ENCODE data around the gene TMEM131.
"Not testable (repeated sequence)": the region's sequence is repeated elsewhere in the genome, so short reads cannot be mapped to it uniquely, and the experiment has no call there.

TMEM131 gene, protein sequence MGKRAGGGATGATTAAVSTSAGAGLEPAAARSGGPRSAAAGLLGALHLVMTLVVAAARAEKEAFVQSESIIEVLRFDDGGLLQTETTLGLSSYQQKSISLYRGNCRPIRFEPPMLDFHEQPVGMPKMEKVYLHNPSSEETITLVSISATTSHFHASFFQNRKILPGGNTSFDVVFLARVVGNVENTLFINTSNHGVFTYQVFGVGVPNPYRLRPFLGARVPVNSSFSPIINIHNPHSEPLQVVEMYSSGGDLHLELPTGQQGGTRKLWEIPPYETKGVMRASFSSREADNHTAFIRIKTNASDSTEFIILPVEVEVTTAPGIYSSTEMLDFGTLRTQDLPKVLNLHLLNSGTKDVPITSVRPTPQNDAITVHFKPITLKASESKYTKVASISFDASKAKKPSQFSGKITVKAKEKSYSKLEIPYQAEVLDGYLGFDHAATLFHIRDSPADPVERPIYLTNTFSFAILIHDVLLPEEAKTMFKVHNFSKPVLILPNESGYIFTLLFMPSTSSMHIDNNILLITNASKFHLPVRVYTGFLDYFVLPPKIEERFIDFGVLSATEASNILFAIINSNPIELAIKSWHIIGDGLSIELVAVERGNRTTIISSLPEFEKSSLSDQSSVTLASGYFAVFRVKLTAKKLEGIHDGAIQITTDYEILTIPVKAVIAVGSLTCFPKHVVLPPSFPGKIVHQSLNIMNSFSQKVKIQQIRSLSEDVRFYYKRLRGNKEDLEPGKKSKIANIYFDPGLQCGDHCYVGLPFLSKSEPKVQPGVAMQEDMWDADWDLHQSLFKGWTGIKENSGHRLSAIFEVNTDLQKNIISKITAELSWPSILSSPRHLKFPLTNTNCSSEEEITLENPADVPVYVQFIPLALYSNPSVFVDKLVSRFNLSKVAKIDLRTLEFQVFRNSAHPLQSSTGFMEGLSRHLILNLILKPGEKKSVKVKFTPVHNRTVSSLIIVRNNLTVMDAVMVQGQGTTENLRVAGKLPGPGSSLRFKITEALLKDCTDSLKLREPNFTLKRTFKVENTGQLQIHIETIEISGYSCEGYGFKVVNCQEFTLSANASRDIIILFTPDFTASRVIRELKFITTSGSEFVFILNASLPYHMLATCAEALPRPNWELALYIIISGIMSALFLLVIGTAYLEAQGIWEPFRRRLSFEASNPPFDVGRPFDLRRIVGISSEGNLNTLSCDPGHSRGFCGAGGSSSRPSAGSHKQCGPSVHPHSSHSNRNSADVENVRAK (N-terminal part only)

GRCh38 chr2:97995734-97996624 is at the start of gene TMEM131:
Gene TMEM131, minus strand, starts transcription at chr2:97995948. Its CDS starts 286 bp downstream, at chr2:97995662.
- DNase-seq = peak; percentile 94

GRCh38 chr2:98044730-98045129 is 49.0 kb upstream of the TMEM131 start:
- DNase-seq = not testable (repeated sequence)

DNA sequence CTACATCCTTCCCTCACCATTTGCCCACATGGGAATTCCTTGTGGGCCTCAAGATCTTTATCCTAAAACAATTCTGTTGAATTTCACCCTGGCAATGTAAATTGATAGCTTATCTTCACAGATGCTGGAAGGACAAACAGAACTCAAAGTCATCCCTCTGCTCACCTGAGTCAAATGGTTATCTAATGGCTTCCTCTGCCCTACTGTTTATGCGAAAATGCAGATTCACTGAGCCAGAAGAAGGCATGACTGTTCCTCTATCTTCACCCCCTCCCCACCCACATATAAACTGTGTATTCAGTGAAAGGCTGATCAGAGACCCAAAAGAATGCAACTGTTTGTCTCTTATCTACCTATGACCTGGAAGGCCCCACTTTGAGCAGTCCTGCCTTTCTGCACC is 47.4 kb upstream of the TMEM131 start:
- DNase-seq = no peak

DNA sequence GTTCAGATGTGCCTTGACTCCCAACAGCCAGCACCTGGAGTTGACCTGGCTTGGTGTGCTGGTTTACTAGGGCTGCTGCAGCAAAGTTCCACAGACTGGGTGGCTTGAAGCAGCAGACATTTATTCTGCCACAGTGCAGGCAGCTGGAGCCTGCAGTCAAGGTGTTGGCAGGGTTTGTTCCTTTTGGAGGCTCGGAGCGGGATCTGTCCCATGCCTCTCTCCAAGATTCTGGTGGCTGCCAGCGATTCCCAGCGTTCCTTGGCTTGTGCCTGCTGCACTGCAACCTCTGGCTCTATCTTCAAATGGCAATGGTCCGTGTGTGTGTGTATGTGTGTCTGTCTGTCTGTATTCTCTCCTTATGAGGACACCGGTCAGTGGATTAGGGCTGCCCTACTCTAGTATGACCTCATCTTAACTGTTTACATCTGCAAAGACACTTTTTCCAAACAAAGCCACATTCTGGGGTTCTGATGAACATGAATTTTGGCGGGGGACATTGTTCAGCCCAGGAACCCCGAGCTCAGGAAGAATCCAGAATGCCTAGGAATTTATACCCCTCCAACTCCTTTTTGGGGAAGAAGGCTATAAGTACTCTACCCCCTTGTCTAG is 44.7 kb upstream of the TMEM131 start:
- no peak for DNase-seq

DNA sequence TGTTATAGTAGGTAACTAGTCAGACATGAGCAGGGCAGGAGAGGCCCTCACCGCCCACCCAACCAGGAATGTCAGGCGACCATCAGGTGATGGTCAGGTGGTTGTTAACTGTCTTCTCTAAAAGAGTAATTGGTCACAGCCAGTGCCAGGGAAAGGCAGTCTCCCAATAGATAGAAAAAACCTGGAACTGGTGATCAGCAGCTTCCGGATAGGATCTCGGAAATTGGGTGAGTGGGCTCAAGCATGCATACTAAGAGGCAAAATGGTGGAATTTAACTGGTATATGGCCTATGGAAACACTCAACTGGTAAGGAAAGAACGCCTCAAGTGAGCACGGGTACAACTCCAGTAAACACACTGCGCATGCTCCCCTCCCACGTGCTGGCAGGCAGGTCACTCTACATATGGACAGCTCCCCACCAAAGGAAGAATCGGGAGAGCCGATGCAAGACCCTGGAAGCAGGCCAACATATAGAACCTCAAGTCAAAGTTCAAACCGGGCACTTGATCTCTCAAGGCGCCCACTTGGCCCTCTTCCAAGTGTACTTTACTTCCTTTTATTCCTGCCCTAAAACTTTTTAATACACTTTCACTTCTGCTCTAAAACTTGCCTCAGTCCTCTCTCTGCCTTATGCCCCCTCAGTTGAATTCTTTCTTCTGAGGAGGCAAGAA is 43.5 kb upstream of the TMEM131 start:
- DNase-seq = no peak

DNA sequence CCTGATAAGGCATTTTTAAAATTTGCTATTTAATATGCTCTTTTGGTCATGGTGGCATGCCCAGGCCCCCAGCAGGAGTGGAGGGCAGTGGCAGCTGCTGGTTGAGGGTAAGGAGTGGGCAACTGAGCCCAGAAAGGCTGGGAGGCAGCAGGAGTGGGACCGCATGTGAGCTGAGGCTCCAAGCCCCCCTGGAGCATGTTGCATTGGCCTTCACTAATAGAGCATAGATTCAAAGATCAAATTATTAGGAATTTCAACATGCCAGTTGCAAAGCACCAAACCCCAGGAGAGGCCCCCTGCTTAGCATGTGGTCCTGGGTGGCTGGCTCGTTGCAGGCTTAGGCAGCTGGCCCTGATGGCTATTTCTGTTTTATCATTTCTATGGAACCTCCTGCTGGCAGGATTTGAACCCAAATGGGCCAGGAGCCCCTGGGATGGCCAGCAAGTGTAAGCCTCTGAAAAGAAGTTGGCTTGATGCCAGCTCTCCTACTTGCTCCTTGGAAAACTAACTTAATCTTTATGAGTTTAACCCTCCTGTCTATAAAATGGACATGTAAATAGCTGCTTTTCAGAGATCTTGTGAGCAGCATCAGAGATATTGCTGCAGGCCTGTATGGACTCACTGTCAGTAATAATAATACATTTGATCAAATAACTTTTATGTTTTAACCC is 42.1 kb upstream of the TMEM131 start:
- no peak for DNase-seq

DNA sequence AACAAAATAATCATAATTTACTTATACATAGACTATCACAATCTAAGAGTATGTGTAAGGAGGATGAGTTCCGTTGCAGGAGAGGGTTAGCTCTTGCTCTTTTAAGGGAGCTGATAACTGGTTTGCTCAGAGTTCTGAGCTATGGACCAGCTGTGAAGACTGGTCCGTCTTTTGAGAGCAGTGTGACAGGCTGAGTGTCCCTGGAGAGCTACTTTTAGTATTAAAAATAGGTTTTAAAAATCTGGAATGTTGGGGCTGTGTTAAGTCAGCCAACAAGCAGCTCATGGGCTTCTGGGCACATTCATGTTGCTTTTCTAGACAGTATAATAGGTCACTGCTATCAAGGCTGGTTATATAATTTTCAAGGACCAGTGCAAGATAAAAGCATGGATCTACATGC is 41.5 kb upstream of the TMEM131 start:
- no peak for DNase-seq

GRCh38 chr2:98036349-98037000 is 40.7 kb upstream of the TMEM131 start:
- no peak for DNase-seq

DNA sequence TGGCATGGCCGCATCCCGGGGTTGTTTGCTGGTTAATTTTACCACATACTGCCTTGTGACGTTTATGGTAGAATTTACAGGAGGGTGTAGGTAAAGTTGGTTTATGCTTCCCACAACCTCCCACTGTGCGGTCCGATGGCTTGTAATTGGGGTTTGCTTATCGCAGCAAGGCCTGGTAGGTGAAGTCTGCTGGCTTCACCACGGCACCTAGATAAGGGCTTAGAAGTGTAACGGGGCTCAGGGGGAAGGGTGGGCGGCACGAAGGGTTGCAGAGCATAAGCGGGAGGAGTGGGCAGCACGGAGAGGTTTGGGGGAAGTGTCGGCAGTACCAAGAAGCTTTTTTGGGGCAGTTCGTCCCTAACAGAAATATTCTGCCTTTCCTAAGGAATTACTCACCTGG is 39.0 kb upstream of the TMEM131 start:
- no peak for DNase-seq

- no peak for DNase-seq
Observed at GRCh38 chr2:98032086-98032485, 36.3 kb upstream of the TMEM131 start.

DNA sequence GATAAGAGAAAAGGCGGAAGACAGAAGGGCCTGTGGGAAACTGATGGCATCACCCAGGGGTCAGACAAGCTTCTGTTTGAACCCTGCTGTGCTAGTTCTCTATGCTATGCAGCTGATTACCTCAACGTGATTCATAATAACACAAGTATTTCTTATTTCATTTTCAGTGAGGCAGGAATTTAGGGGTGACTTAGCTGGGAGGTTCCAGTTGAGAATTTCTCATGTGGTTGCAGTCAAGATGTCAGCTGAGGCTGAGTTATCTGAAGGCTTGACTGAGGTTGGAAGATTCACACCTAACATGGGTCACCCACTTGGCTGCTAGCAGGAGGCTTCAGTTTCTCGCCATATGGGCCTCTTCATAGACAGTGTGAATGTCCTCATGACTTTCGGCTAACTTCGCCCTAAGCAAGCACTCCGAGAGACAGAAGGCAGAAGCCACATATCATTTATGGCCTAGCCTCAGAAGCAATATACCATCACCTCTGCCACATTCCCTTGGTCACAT is 34.0 kb upstream of the TMEM131 start:
- DNase-seq = no peak

- no peak for DNase-seq
Observed at GRCh38 chr2:98028931-98029717, 33.4 kb upstream of the TMEM131 start.

- DNase-seq = no peak
Observed at GRCh38 chr2:98028101-98028561, 32.4 kb upstream of the TMEM131 start.

DNA sequence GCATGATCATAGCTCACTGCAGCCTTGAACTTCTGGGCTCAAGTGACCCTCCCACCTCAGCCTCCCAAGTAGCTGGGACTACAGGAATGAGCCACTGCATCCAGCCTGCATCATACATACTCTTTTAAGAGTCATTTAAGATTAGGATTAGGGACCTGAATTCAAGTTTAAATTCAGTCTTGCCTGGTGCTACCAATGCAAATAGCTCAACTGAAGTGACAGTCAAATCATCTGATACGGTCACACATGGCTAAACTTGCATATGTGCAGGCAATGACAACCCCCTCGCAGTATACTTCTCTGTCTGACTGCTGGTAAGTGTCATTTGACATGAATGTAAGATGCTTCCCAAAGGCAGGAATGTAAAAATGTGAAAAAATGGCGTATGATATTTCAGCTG is 31.8 kb upstream of the TMEM131 start:
- no peak for DNase-seq

DNA sequence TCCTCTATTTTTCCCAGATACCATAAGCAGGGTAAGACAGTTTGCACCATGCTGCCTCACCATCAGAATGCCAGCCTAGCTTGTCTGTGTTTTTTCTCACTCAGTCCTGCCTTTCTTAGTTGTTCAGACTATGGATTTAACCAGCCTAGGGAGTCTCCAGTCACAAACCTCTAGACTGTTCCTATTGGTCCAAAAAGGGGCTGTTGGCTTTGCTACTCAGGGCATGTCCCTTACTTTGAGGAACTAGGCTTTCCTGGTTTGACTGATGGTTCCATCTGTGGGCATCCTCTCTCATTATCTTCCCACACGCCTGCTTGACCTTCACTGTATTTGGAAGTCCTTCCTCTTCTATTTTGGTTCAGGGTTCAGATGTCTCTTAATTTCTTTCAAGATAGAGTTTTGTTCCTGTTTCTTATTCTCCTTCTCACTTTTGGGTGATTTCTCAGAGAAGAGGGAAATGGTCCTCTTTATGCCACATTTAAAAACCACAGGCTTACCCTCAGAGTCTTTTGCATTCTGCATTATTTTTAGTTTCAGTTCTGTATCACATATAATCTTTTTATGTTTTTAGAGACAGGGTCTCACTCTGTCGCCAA is 31.3 kb upstream of the TMEM131 start:
- DNase-seq = peak; percentile 6

DNA sequence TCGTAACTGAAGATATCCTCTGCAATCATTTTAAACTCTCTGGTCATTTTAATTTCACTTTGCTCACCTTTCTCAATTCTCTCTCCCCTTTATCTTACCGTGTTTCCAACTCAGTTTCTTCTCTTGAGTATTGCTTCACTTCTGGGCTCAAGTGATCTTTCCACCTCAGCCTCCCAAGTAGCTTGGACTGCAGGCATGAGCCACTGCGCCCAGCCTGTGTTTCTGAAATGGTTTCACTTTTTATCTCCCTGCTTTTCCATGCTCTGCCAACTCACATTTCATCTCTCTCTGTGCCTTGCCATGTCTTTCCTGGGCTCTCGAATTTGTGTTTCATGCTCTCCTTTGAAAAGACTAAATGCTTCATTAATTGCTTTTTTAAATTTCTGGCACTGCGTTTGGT is 30.5 kb upstream of the TMEM131 start:
- no peak for DNase-seq

- DNase-seq = no peak
Observed at GRCh38 chr2:98025481-98026037, 29.8 kb upstream of the TMEM131 start.

DNA sequence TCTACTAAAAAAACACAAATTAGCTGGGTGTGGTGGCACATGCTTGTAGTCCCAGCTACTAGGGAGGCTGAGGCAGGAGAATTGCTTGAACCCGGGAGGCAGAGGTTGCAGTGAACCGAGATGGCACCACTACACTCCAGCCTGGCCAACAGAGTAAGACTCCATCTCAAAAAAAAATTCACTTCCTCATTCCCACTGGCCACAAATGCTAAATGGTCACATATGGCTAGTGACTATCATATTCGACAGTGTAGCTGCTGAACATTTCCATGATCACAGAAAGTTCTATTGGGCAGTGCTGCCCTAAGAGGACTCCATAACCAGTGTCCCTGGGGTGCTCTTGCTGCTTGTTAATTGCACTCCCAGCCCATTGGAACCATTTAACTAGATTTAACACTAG is 26.3 kb upstream of the TMEM131 start:
- not testable (repeated sequence) for DNase-seq

Measured in CD4-positive, alpha-beta T cell treated with Interleukin-4 for 4 hours (primary cell).